ENCODE measurements around the gene GRPEL2. TPM values are rescaled to one million over a fixed set of nuclear protein-coding genes. Genes with fewer than 3 reads are reported as not detected.

GRPEL2 gene
- total RNA-seq, 1 experiment from 2014 or later = 47.3 TPM

DNA sequence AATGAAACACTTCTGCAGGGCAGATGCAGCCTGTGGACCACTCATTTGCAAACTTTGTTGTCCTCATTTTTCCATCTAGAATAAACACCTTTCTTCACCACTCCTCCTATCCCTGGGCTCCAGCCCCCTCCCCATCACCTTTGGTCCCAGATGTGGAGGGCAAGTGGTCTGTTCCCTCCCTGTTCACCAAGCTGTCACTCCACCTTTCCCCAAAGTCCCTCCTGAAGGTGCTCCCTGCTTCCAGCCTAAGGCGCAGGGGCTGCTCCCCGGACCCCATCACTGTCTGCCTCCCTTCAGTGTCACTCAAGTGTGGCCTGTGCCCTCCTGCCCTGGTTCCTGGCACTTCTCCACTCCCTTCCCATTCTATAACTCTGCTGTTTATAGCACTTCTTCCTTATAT is 19.4 kb downstream of the GRPEL2 start:
- Mint-ChIP-seq H3K4me1 (peaks cover 7 to 11% of the 10 kb centered on the region in 2 experiments), H3K4me3 (no peak overlapping the region), H3K27ac (no peak overlapping the region), H3K9me3 (no peaks in the 10 kb centered on the region), H3K27me3 (ENCODE audit: low read depth) (no peaks in the 10 kb centered on the region), H3K36me3 (ENCODE audit: insufficient read depth in 1 of 3, low read depth in 3 of 3) (peaks cover 0 to 25% (median 3%) of the 10 kb centered on the region in 3 experiments; a peak in 5 of 7 replicates)
- Histone ChIP-seq H3K79me2 (ENCODE audit: insufficient read depth, low read length) (no peaks in the 10 kb centered on the region), H2BK12ac (ENCODE audit: insufficient read length, low read depth, low read length) (no peak overlapping the region), H2BK5ac (ENCODE audit: insufficient read length, low read length) (no peak overlapping the region), H3K4me1 (ENCODE audit: insufficient read depth, low read length) (no peaks in the 10 kb centered on the region), H3K9me3 (ENCODE audit: control insufficient read depth, low read depth, low read length) (no peaks in the 10 kb centered on the region), H2BK120ac (ENCODE audit: low read depth, low read length, poor library complexity, severe bottlenecking) (no peak overlapping the region), H3K27ac (ENCODE audit: insufficient read length, low read depth, low read length) (no peak overlapping the region), H4K20me1 (ENCODE audit: control insufficient read depth, insufficient read depth, insufficient read length) (no peaks in the 10 kb centered on the region), H3K23me2 (ENCODE audit: insufficient read length, low read depth, low read length, poor library complexity, severe bottlenecking) (no peaks in the 10 kb centered on the region), H3K9ac (ENCODE audit: extremely low read depth, insufficient read length, low read length) (no peak overlapping the region), H3T11ph (ENCODE audit: low read length) (no peak overlapping the region), H4K5ac (ENCODE audit: insufficient read length, low read depth, low read length) (no peak overlapping the region), H4K91ac (ENCODE audit: insufficient read length, low read depth, low read length) (no peak overlapping the region), H3K79me1 (ENCODE audit: insufficient read depth, low read depth, low read length, poor library complexity, severe bottlenecking) (no peaks in the 10 kb centered on the region), H4K8ac (replicated peaks; ENCODE audit: insufficient read length, low read depth, low read length) (no peak overlapping the region), H2AFZ (ENCODE audit: low read length) (no peak overlapping the region), H3K18ac (ENCODE audit: insufficient read length, low read depth, low read length) (no peak overlapping the region), H3K14ac (ENCODE audit: insufficient read depth, low read length) (no peak overlapping the region), H2AK5ac (ENCODE audit: insufficient read length, low read length) (no peak overlapping the region), H3K4ac (ENCODE audit: low read depth, low read length) (no peak overlapping the region), H2BK20ac (ENCODE audit: low read depth, low read length, poor library complexity, severe bottlenecking) (no peak overlapping the region), H3K27me3 (ENCODE audit: insufficient read depth, low read length) (no peaks in the 10 kb centered on the region), H3K4me2 (ENCODE audit: insufficient read depth, insufficient read length, low read length) (no peak overlapping the region), H2BK15ac (ENCODE audit: low read depth, low read length) (no peak overlapping the region), H3K23ac (ENCODE audit: insufficient read length, low read depth, low read length) (no peak overlapping the region), H3K56ac (ENCODE audit: insufficient read length, low read depth, low read length) (no peak overlapping the region)
- WGBS (ENCODE audit: extremely low coverage, insufficient read length, low lambda C conversion rate) = no CpG with 5 or more reads among the region's 2 CpGs
- TF ChIP-seq, protein P1, sequence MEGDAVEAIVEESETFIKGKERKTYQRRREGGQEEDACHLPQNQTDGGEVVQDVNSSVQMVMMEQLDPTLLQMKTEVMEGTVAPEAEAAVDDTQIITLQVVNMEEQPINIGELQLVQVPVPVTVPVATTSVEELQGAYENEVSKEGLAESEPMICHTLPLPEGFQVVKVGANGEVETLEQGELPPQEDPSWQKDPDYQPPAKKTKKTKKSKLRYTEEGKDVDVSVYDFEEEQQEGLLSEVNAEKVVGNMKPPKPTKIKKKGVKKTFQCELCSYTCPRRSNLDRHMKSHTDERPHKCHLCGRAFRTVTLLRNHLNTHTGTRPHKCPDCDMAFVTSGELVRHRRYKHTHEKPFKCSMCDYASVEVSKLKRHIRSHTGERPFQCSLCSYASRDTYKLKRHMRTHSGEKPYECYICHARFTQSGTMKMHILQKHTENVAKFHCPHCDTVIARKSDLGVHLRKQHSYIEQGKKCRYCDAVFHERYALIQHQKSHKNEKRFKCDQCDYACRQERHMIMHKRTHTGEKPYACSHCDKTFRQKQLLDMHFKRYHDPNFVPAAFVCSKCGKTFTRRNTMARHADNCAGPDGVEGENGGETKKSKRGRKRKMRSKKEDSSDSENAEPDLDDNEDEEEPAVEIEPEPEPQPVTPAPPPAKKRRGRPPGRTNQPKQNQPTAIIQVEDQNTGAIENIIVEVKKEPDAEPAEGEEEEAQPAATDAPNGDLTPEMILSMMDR (conservative IDR thresholded peaks at IDR 0.05) = no peak
- no peak for DNase-seq

Measured in H9 (cell line).